GM18498 (cell line): ENCODE data around the gene DNAH11.
"Not testable (repeated sequence)": the region's sequence is repeated elsewhere in the genome, so short reads cannot be mapped to it uniquely, and the experiment has no call there.

Source experiments
- ATAC-seq: cut with Tn5 transposase; IDR thresholded peaks from one replicate; pipeline ENCODE4 v1.9.1; 2021; ENCODE audit warnings: mild to moderate bottlenecking, moderate library complexity; ENCODE audit not compliant: unreplicated experiment

DNAH11 gene

GRCh38 chr7:21707566-21707965 lies 164.7 kb downstream of the DNAH11 start:
- ATAC-seq, result no peak

GRCh38 chr7:21708096-21708495 lies 165.3 kb downstream of the DNAH11 start:
- ATAC-seq, result no peak

GRCh38 chr7:21717323-21717722 lies 174.5 kb downstream of the DNAH11 start:
- ATAC-seq, result no peak

- no peak for ATAC-seq
Observed at GRCh38 chr7:21718391-21718790, 175.6 kb downstream of the DNAH11 start.

- ATAC-seq, result no peak
Observed at GRCh38 chr7:21719846-21720245, 177.0 kb downstream of the DNAH11 start.

- no peak for ATAC-seq
Observed at GRCh38 chr7:21722371-21722770, 179.5 kb downstream of the DNAH11 start.

GRCh38 chr7:21724562-21724961 lies 181.7 kb downstream of the DNAH11 start:
- ATAC-seq, result no peak

- ATAC-seq, result no peak
Observed at GRCh38 chr7:21730399-21730798, 187.6 kb downstream of the DNAH11 start.

- no peak for ATAC-seq
Observed at GRCh38 chr7:21731977-21732376, 189.1 kb downstream of the DNAH11 start.

- not testable (repeated sequence) for ATAC-seq
Observed at GRCh38 chr7:21732956-21733355, 190.1 kb downstream of the DNAH11 start.

- no peak for ATAC-seq
Observed at GRCh38 chr7:21733837-21734236, 191.0 kb downstream of the DNAH11 start.

- ATAC-seq, result no peak
Observed at GRCh38 chr7:21743493-21743892, 200.7 kb downstream of the DNAH11 start.

GRCh38 chr7:21746949-21747348 lies 204.1 kb downstream of the DNAH11 start:
- ATAC-seq, result no peak

GRCh38 chr7:21747806-21748205 lies 205.0 kb downstream of the DNAH11 start:
- no peak for ATAC-seq

GRCh38 chr7:21749378-21749777 lies 206.5 kb downstream of the DNAH11 start:
- no peak for ATAC-seq

GRCh38 chr7:21753071-21753470 lies 210.2 kb downstream of the DNAH11 start:
- no peak for ATAC-seq

GRCh38 chr7:21754963-21755362 lies 212.1 kb downstream of the DNAH11 start:
- no peak for ATAC-seq

GRCh38 chr7:21757537-21758282 lies 214.9 kb downstream of the DNAH11 start:
- no peak for ATAC-seq

- no peak for ATAC-seq
Observed at GRCh38 chr7:21758286-21758685, 215.4 kb downstream of the DNAH11 start.

GRCh38 chr7:21762469-21762868 lies 219.6 kb downstream of the DNAH11 start:
- no peak for ATAC-seq

- peak; percentile 65 for ATAC-seq
Observed at GRCh38 chr7:21763818-21764217, 221.0 kb downstream of the DNAH11 start.

- no peak for ATAC-seq
Observed at GRCh38 chr7:21766218-21766617, 223.4 kb downstream of the DNAH11 start.

- ATAC-seq, result peak; percentile 78
Observed at GRCh38 chr7:21767300-21767900, 224.6 kb downstream of the DNAH11 start.
